Left lung (tissue), 10 donors: ENCODE data around the gene KSR1. TPM values are rescaled to one million over a fixed set of nuclear protein-coding genes. Genes with fewer than 3 reads are reported as not detected.
A peak's percentile ranks its signal among the peaks of the same experiment; 100 is the strongest.

ENCODE experiments used
- ATAC-seq: fragments of 200-7000 bp; cut with Tn5 transposase; one replicate; pipeline ENCODE4 v1.9.1; 2020; ENCODE audit warnings: moderate library complexity
- DNase-seq, 4 donors: peaks; one replicate each; pipeline ENCODE4 v3.0.0-alpha.2; 2013 to 2020
- H3K27ac ChIP-seq, 2 donors: fragments of 200-600 bp; sonication (generic) in 1 of 2; one replicate each; pipeline versions ENCODE4 v1.5.0 to v1.8.0; 2020 to 2021
- H3K27me3 ChIP-seq, 2 donors: fragments of 200-600 bp; sonication (generic) in 1 of 2; one replicate each; pipeline versions ENCODE4 v1.5.0 to v1.8.0; 2020 to 2021
- H3K36me3 ChIP-seq, 2 donors: fragments of 200-600 bp; sonication (generic) in 1 of 2; one replicate each; pipeline versions ENCODE4 v1.5.0 to v1.8.0; 2020 to 2021
- H3K4me1 ChIP-seq, 2 donors: fragments of 200-600 bp; one replicate each; pipeline ENCODE4 v1.8.0; 2021
- H3K4me3 ChIP-seq, 2 donors: fragments of 200-600 bp; sonication (generic) in 1 of 2; one replicate each; pipeline versions ENCODE4 v1.5.0 to v1.8.0; 2020 to 2021; ENCODE audit warnings: mild to moderate bottlenecking in 1 of 2
- H3K9me3 ChIP-seq, 2 donors: fragments of 200-600 bp; sonication (generic) in 1 of 2; one replicate each; pipeline versions ENCODE4 v1.5.0 to v1.8.0; 2020 to 2021
- CTCF ChIP-seq, 2 donors: fragments of 200-600 bp; sonication (generic) in 1 of 2; IDR thresholded peaks; one replicate each; pipeline versions ENCODE4 v1.5.0 to v1.8.0; 2021; ENCODE audit warnings: antibody characterized with exemption in 2 of 2
- intact Hi-C, 2 donors: fragments of 100-400 bp; cut with DNase I; formaldehyde crosslinking; loops; one replicate each; pipeline versions ENCODE4 v1.11.2 to v1.14.2; 2022
- polyA plus RNA-seq, 6 donors: library from polyadenylated mRNA; unstranded; fragments of 120-200 nt; gene quantifications; one replicate each; pipeline ENCODE4 v1.2.1, GENCODE V29; 2013; ENCODE audit not compliant: insufficient read length in 6 of 6
- total RNA-seq, 2 donors: library from RNA; stranded (reverse); fragmentation: NEBNext Ultra II Directional; extraction: Animal tissue kit (Norgen Biotek cat#: 25700); gene quantifications; one replicate each; pipeline ENCODE4 v1.2.1, GENCODE V29; 2021
- donor health status: DM: no; HTN: yes; CAD: no.
- donor health status: DM: no; HTN: no; CAD: no.

KSR1 gene
- total and polyA plus RNA-seq, 8 donors, result 35.0 to 70.0 (median 62.5) TPM

DNA sequence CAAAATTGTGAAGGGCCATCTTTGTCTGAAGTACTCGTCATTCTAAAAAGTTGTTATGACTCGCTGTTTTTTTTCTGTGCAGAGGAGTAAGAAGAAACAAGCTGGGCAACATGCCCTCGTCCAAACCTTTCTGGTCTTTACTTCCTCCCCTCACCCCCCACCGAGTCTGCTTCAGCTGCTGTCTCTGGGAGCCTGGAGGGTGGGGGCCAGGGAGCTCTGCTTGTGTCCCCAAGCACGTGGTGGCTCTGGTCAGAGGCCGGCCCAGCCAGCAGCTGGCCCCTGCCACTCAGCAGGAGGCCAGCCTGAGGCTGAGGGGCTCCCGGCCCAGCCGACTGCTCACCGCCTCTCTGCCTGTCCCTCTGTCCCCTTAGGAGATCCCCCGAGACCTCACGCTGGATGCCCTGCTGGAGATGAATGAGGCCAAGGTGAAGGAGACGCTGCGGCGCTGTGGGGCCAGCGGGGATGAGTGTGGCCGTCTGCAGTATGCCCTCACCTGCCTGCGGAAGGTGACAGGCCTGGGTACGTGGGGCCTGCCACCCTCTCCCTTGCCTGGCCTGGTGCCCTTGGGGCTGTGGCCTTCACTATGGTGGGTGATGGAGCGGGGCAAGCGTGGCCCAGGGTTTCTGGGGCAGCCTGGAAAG is 121.0 kb downstream of the KSR1 start:
- peak overlapping the region; percentile 39 to 68 for H3K27ac ChIP-seq
- H3K4me1 ChIP-seq, result peaks cover 15 to 31% of the 10 kb centered on the region in 2 donors
- intact Hi-C loops, result no loop called here
- H3K9me3 ChIP-seq, result no peaks in the 10 kb centered on the region
- ATAC-seq, result peak; percentile 48
- TF ChIP-seq CTCF (IDR thresholded peaks at IDR 0.05), result no peak
- H3K27me3 ChIP-seq, result no peaks in the 10 kb centered on the region
- peaks cover 0 to 5% of the 10 kb centered on the region in 2 donors for H3K36me3 ChIP-seq
- peak in 1 of 4 donors; percentile 37 for DNase-seq
- no peak overlapping the region for H3K4me3 ChIP-seq

GRCh38 chr17:27577884-27578717 is 121.9 kb downstream of the KSR1 start:
- peak overlapping the region; percentile 39 to 68 for H3K27ac ChIP-seq
- intact Hi-C loops, result no loop called here
- ATAC-seq, result peak; percentile 66
- no peak for TF ChIP-seq CTCF (IDR thresholded peaks at IDR 0.05)
- H3K27me3 ChIP-seq, result no peaks in the 10 kb centered on the region
- H3K4me3 ChIP-seq, result no peak overlapping the region
- H3K4me1 ChIP-seq, result peaks cover 15 to 31% of the 10 kb centered on the region in 2 donors
- peak in 1 of 4 donors; percentile 69 for DNase-seq
- no peaks in the 10 kb centered on the region for H3K9me3 ChIP-seq
- peaks cover 0 to 8% of the 10 kb centered on the region in 2 donors for H3K36me3 ChIP-seq

DNA sequence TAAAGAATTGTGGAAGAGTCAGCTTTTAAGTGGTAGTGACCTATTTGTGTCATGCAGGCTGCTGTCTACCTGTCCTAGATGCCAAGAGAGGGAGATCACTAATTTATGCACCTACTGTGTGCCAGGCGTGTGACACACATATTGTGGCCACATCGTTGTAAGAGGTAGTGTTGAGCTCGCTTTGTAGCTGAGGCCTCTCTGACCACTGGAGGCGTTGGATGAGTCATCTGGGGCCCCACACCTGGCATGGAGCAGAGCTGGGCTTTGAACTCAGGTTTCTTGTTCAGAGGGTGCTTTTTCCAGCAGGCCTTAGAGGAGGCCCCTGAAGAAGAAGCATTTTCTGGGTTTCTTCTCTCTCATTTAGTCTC is 122.5 kb downstream of the KSR1 start:
- ATAC-seq, result no peak
- Histone ChIP-seq H3K27me3 (no peaks in the 10 kb centered on the region), H3K27ac (peak overlapping the region in 1 of 2 donors; percentile 68), H3K9me3 (no peaks in the 10 kb centered on the region), H3K36me3 (peaks cover 0 to 14% of the 10 kb centered on the region in 2 donors), H3K4me3 (no peak overlapping the region), H3K4me1 (peaks cover 15 to 31% of the 10 kb centered on the region in 2 donors)
- intact Hi-C loops, result no loop called here
- TF ChIP-seq CTCF (IDR thresholded peaks at IDR 0.05), result no peak
- DNase-seq, result no peak

DNA sequence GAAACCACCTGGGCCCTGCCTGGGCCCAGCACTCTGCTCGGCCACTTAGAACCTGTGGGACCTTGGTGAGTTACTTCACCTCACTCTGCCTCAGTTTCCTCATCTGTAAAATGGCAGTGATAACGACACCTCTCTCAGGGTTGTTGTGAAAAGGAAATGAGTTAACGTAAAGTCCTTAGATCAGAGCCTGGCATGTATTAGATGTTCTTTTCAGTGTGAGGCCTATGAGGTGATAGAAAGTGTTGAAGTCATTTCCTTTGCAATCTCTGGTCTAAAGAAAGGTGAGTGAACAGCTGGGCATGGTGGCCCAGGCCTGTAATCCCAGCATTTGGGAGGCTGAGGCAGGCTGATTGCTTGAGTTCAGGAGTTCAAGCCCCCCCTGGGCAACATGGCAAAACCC is 123.1 kb downstream of the KSR1 start:
- ATAC-seq (no peak), DNase-seq (no peak)
- Histone ChIP-seq H3K4me3 (no peak overlapping the region), H3K9me3 (no peaks in the 10 kb centered on the region), H3K27me3 (no peaks in the 10 kb centered on the region), H3K27ac (no peak overlapping the region), H3K4me1 (peaks cover 15 to 31% of the 10 kb centered on the region in 2 donors), H3K36me3 (peaks cover 0 to 20% of the 10 kb centered on the region in 2 donors)
- intact Hi-C loops, result no loop called here
- TF ChIP-seq CTCF (IDR thresholded peaks at IDR 0.05), result no peak

- ATAC-seq, result no peak
- intact Hi-C loops, result loop anchor here in 1 of 2 donors (10.0 kb wide), 1 partner anchor 55 kb away; no protein-coding TSS in a partner anchor
- H3K4me3 ChIP-seq, result no peak overlapping the region
- DNase-seq, result no peak
- TF ChIP-seq CTCF (IDR thresholded peaks at IDR 0.05), result no peak
- peaks cover 15 to 31% of the 10 kb centered on the region in 2 donors for H3K4me1 ChIP-seq
- no peaks in the 10 kb centered on the region for H3K9me3 ChIP-seq
- no peaks in the 10 kb centered on the region for H3K27me3 ChIP-seq
- H3K36me3 ChIP-seq, result peaks cover 0 to 26% of the 10 kb centered on the region in 2 donors
- no peak overlapping the region for H3K27ac ChIP-seq
Measured at GRCh38 chr17:27579897-27580321, 123.7 kb downstream of the KSR1 start.
